Measurements from ENCODE around the gene EEF1G.
"Not testable (repeated sequence)": the region's sequence is repeated elsewhere in the genome, so short reads cannot be mapped to it uniquely, and the experiment has no call there.

EEF1G gene

GRCh38 chr11:62603072-62603408, 29.3 kb upstream of the EEF1G start:
- DNase-seq: no peak

- peak; percentile 91 for DNase-seq
These were observed 28.7 kb upstream of the EEF1G start for GRCh38 chr11:62602141-62603071.

- peak; percentile 98 for DNase-seq
These were observed 27.9 kb upstream of the EEF1G start, which contains the start of gene MTA2 for GRCh38 chr11:62601372-62602140. Gene MTA2 (minus strand): TSS chr11:62601865. CDS start chr11:62601450, 415 bp downstream.

GRCh38 chr11:62601122-62601371, 27.4 kb upstream of the EEF1G start:
- peak; percentile 49 for DNase-seq

- DNase-seq: peak; percentile 23
These were observed 26.9 kb upstream of the EEF1G start for GRCh38 chr11:62600367-62601121.

- DNase-seq: no peak
These were observed 26.2 kb upstream of the EEF1G start for GRCh38 chr11:62599901-62600300.

- DNase-seq: peak; percentile 99
These were observed 25.5 kb upstream of the EEF1G start for GRCh38 chr11:62599069-62599696.

GRCh38 chr11:62595124-62595523, 21.4 kb upstream of the EEF1G start:
- DNase-seq: no peak

GRCh38 chr11:62593434-62594044, 19.8 kb upstream of the EEF1G start:
- DNase-seq: peak; percentile 84

GRCh38 chr11:62592989-62593421, 19.3 kb upstream of the EEF1G start:
- DNase-seq: no peak

- peak; percentile 77 for DNase-seq
These were observed 18.6 kb upstream of the EEF1G start for GRCh38 chr11:62592146-62592815.

GRCh38 chr11:62591448-62592145, 17.9 kb upstream of the EEF1G start, which contains the start of gene TUT1:
Gene TUT1 (minus strand): TSS chr11:62591523. CDS start chr11:62591485, 38 bp downstream.
- peak; percentile 99 for DNase-seq

- DNase-seq: no peak
These were observed 15.4 kb upstream of the EEF1G start for GRCh38 chr11:62588966-62589637.

GRCh38 chr11:62585356-62585755, 11.7 kb upstream of the EEF1G start:
- DNase-seq: not testable (repeated sequence)

GRCh38 chr11:62581735-62582134, 8.0 kb upstream of the EEF1G start:
- DNase-seq: not testable (repeated sequence)

GRCh38 chr11:62580959-62581715, 7.4 kb upstream of the EEF1G start:
- no peak for DNase-seq

- no peak for DNase-seq
These were observed 5.6 kb upstream of the EEF1G start for GRCh38 chr11:62579252-62579651.

- no peak for DNase-seq
These were observed 4.8 kb upstream of the EEF1G start for GRCh38 chr11:62578541-62578940.

- no peak for DNase-seq
These were observed 3.5 kb upstream of the EEF1G start for GRCh38 chr11:62577046-62577714.

Data from NCI-H82 (cell line).